Endothelial cell of umbilical vein (primary cell): ENCODE results near the gene HCFC1. TPM values are rescaled to one million over a fixed set of nuclear protein-coding genes. Genes with fewer than 3 reads are reported as not detected.

Source experiments
- BruUV-seq: library from RNA; stranded (reverse); fragments of 400-500 nt; replicated peaks from 2 replicates; lab custom pipeline; 2021; lab: Mats Ljungman, UMichigan
- CTCF ChIA-PET: fragments of 300-600, 350-600 bp; sonication (Branson Sonifier 250); formaldehyde crosslinking; loops from one replicate; lab custom pipeline; 2021; ENCODE audit warnings: antibody characterized with exemption, inconsistent platforms; lab: Charles Lee
- POLR2A ChIA-PET: fragments of 300-600, 350-600 bp; sonication (Branson Sonifier 250); formaldehyde crosslinking; loops from one replicate; lab custom pipeline; 2021; ENCODE audit warnings: antibody characterized with exemption, inconsistent platforms; lab: Charles Lee
- DNase-seq: peaks from one replicate; pipeline ENCODE4 v3.0.0-alpha.2; 2011; ENCODE audit warnings: low read depth, low spot score
- FAIRE-seq: peaks from 2 replicates; lab custom pipeline; 2011; peaks lifted over from hg19 to GRCh38; lab: Jason Lieb, UNC
- H2AFZ ChIP-seq: 2 replicates; pipeline ENCODE4 v1.6.0; 2012; ENCODE audit warnings: low read depth, low read length, control low read depth, inconsistent platforms
- H3K27ac ChIP-seq: 2 replicates; pipeline ENCODE4 v1.5.1; 2011; ENCODE audit warnings: low read depth, mild to moderate bottlenecking, control low read depth, low read length, moderate library complexity; ENCODE audit not compliant: insufficient read depth
- H3K27me3 ChIP-seq, 2 experiments: 2 replicates each; pipeline versions ENCODE4 v1.6.0 to v1.6.1; 2011; ENCODE audit warnings: low read length in 2 of 2, mixed read lengths in 1 of 2; ENCODE audit not compliant: control insufficient read depth in 2 of 2, insufficient read depth in 2 of 2
- H3K36me3 ChIP-seq, 2 experiments: 2 replicates in 1 of 2; 3 replicates in 1 of 2; pipeline ENCODE4 v1.5.1; 2011; ENCODE audit warnings: low read length in 2 of 2, mild to moderate bottlenecking in 1 of 2, moderate library complexity in 1 of 2; ENCODE audit not compliant: control insufficient read depth in 2 of 2, insufficient read depth in 2 of 2; ENCODE audit errors: extremely low read depth in 1 of 2
- H3K4me1 ChIP-seq: 3 replicates; pipeline ENCODE4 v1.5.1; 2011; ENCODE audit warnings: mild to moderate bottlenecking, low read length; ENCODE audit not compliant: control insufficient read depth, insufficient read depth; ENCODE audit errors: extremely low read depth
- H3K4me2 ChIP-seq: 2 replicates; pipeline ENCODE4 v1.6.1; 2011; ENCODE audit warnings: low read length, control low read depth, mixed read lengths; ENCODE audit not compliant: insufficient read depth
- H3K4me3 ChIP-seq, 3 experiments: fragments of 200-600 bp in 1 of 3; sonication (generic), shearing (Covaris generic) in 1 of 3; replicated peaks in 1 of 3; 2 replicates each; pipeline ENCODE4 v1.5.1; 2011 to 2016; ENCODE audit warnings: control low read depth in 3 of 3, low read length in 3 of 3, mild to moderate bottlenecking in 2 of 3, inconsistent platforms in 1 of 3, low read depth in 1 of 3, moderate library complexity in 1 of 3; ENCODE audit not compliant: insufficient read depth in 1 of 3
- H3K79me2 ChIP-seq: 2 replicates; pipeline ENCODE4 v1.6.0; 2012; ENCODE audit warnings: low read length, inconsistent platforms; ENCODE audit not compliant: control insufficient read depth, insufficient read depth
- H3K9ac ChIP-seq: replicated peaks from 2 replicates; pipeline ENCODE3; 2011; ENCODE audit warnings: low read length, control low read depth; ENCODE audit not compliant: insufficient read depth; ENCODE audit errors: extremely low read depth
- H3K9me1 ChIP-seq: replicated peaks from 3 replicates; pipeline ENCODE4 v1.6.0; 2011; ENCODE audit warnings: mild to moderate bottlenecking, low read length; ENCODE audit not compliant: control insufficient read depth, insufficient read depth; ENCODE audit errors: extremely low read depth
- H3K9me3 ChIP-seq: replicated peaks from 2 replicates; pipeline ENCODE4 v1.5.1; 2012; ENCODE audit warnings: low read length, inconsistent platforms; ENCODE audit not compliant: control insufficient read depth, insufficient read depth
- H4K20me1 ChIP-seq: replicated peaks from 2 replicates; pipeline ENCODE3; 2011; ENCODE audit warnings: mild to moderate bottlenecking, low read length; ENCODE audit not compliant: control insufficient read depth, insufficient read depth; ENCODE audit errors: extremely low read depth
- EZH2 ChIP-seq: IDR thresholded peaks from 2 replicates; pipeline ENCODE4 v1.6.1; 2012; ENCODE audit warnings: borderline replicate concordance, low read depth, mild to moderate bottlenecking, moderate library complexity, low read length, inconsistent platforms; ENCODE audit not compliant: severe bottlenecking
- FOS ChIP-seq: IDR thresholded peaks from 2 replicates; pipeline ENCODE4 v1.6.1; 2011; ENCODE audit warnings: mild to moderate bottlenecking, low read length, moderate library complexity, borderline replicate concordance; ENCODE audit not compliant: insufficient read depth
- GATA2 ChIP-seq: IDR thresholded peaks from 2 replicates; pipeline ENCODE4 v1.7.0; 2011; ENCODE audit warnings: low read depth, mild to moderate bottlenecking, moderate library complexity, mixed read lengths, low read length; ENCODE audit not compliant: insufficient read length, insufficient read depth
- JUN ChIP-seq: IDR thresholded peaks from 2 replicates; pipeline ENCODE4 v1.6.1; 2011; ENCODE audit warnings: borderline replicate concordance, low read depth; ENCODE audit not compliant: insufficient read length, insufficient read depth
- MYC ChIP-seq: IDR thresholded peaks from one replicate; pipeline ENCODE4 v1.6.1; 2011; ENCODE audit warnings: mild to moderate bottlenecking, low read depth, low read length
- POLR2A ChIP-seq: IDR thresholded peaks from 2 replicates; pipeline ENCODE4 v1.6.1; 2012; ENCODE audit warnings: low read depth, mild to moderate bottlenecking, control low read depth, low read length
- POLR2AphosphoS5 ChIP-seq: IDR thresholded peaks from 2 replicates; pipeline ENCODE4 v1.6.1; 2012; ENCODE audit warnings: low read depth, mild to moderate bottlenecking, control low read depth, low read length, moderate library complexity; ENCODE audit not compliant: insufficient read depth
- dilution Hi-C: fragments of 300-500 bp; cut with MboI; formaldehyde crosslinking; loops from one replicate; pipeline ENCODE4 v1.15.0; 2019; ENCODE audit warnings: low sequenced_read_pairs; ENCODE audit not compliant: extremely low pct_ligation_motif_present
- intact Hi-C: fragments of 100-400 bp; cut with micrococcal nuclease; formaldehyde crosslinking; loops from one replicate; pipeline ENCODE4 v1.10.0; 2022
- polyA plus RNA-seq, 4 experiments: library from polyadenylated mRNA; depleted of rRNA in 3 of 4; stranded (reverse) in 3 of 4; unstranded in 1 of 4; fragments of >200 nt; gene quantifications; 2 replicates each; pipeline versions ENCODE4 v1.2.1 to v1.2.3, GENCODE V29; 2011 to 2012; ENCODE audit warnings: missing spikeins in 1 of 4
- total RNA-seq: library from RNA; stranded (reverse); gene quantifications from 2 replicates; pipeline ENCODE4 v1.2.3, GENCODE V29; 2021
- TF ChIP-seq, protein P1 (sequence below): IDR thresholded peaks from 2 replicates; pipeline ENCODE4 v1.6.1; 2011; ENCODE audit not compliant: insufficient read depth, insufficient read length
- TF ChIP-seq, protein P2 (sequence below), 2 donors: IDR thresholded peaks; 1 replicate in 1 of 2; 2 replicates in 1 of 2; pipeline ENCODE4 v1.5.1; 2011; ENCODE audit warnings: low read length in 2 of 2, mild to moderate bottlenecking in 2 of 2, moderate library complexity in 2 of 2, control low read depth in 1 of 2, inconsistent platforms in 1 of 2, low read depth in 1 of 2; ENCODE audit not compliant: insufficient read depth in 1 of 2; ENCODE audit errors: extremely low read depth in 1 of 2

Gene HCFC1
- total and polyA plus RNA-seq, 2 donors (not counting 3 experiments of a cell fraction or from before 2014, with no cell fraction given): 15.9 to 85.9 TPM

DNA sequence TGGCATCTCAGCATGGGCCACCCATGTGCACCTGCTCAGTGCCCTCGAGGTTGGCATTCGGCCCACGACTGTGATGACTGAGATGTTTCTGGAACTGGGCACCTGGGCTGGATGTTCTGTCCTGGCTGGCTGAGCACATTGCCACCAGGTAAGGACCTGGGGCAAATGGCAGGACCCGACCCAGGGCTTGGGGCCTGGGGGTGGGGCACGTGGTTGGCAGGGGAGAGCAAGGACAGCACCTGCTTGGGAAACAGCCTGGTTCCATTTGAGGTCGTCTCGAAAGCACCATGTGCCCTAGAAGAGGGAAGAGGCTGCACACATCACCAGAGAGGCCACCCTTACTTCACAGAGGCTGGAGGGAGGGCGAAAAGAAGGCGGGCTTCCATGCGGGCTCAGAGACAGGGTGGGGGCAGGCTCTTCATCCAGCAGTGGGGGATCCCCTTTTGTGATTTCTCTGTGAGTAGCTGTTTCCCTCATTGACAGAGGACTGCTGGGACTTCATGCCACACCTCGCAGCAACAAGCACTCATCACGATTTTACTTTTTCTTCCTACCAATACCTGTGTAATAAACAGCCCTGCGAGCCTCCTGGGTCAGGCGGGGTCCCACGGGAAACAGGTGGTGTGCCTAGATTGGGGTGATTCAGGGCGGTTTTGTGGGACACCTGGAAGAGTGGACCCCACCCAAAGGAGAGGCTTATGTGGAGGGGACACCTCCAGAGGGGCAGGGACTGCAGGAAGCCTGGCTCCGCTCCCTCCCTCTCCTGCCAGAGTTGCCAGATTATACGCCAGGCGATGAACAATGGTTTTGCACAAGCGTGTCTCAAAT, 12.9 kb upstream of the HCFC1 start:
- intact Hi-C loops (loop anchor here (1.0 kb wide), 1 partner anchor 11 kb away; no protein-coding TSS in a partner anchor), dilution Hi-C loops (no loop called here)
- Histone ChIP-seq H3K27ac (peak overlapping the region; percentile 30), H3K4me3 (no peak overlapping the region), H3K4me2 (peak overlapping the region; percentile 17), H3K79me2 (no peaks in the 10 kb centered on the region), H3K36me3 (no peaks in the 10 kb centered on the region), H3K4me1 (peaks cover 10% of the 10 kb centered on the region), H3K9me1 (no peaks in the 10 kb centered on the region), H2AFZ (peak overlapping the region; percentile 81), H3K9ac (no peak overlapping the region), H4K20me1 (no peaks in the 10 kb centered on the region), H3K9me3 (no peaks in the 10 kb centered on the region), H3K27me3 (no peaks in the 10 kb centered on the region)
- DNase-seq (no peak), FAIRE-seq (no peak)
- CTCF ChIA-PET: interaction anchor here (0.6 kb wide), 1 partner anchor 29 kb away, joined by 4 read pairs; no protein-coding TSS in a partner anchor
- no TSS peak for BruUV-seq
- TF ChIP-seq FOS: no peak
- TF ChIP-seq EZH2: no peak
- no peak for TF ChIP-seq GATA2
- TF ChIP-seq, protein P1, sequence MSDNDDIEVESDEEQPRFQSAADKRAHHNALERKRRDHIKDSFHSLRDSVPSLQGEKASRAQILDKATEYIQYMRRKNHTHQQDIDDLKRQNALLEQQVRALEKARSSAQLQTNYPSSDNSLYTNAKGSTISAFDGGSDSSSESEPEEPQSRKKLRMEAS: no peak
- no peak for TF ChIP-seq POLR2AphosphoS5
- no peak for TF ChIP-seq JUN
- TF ChIP-seq, protein P2, sequence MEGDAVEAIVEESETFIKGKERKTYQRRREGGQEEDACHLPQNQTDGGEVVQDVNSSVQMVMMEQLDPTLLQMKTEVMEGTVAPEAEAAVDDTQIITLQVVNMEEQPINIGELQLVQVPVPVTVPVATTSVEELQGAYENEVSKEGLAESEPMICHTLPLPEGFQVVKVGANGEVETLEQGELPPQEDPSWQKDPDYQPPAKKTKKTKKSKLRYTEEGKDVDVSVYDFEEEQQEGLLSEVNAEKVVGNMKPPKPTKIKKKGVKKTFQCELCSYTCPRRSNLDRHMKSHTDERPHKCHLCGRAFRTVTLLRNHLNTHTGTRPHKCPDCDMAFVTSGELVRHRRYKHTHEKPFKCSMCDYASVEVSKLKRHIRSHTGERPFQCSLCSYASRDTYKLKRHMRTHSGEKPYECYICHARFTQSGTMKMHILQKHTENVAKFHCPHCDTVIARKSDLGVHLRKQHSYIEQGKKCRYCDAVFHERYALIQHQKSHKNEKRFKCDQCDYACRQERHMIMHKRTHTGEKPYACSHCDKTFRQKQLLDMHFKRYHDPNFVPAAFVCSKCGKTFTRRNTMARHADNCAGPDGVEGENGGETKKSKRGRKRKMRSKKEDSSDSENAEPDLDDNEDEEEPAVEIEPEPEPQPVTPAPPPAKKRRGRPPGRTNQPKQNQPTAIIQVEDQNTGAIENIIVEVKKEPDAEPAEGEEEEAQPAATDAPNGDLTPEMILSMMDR (IDR thresholded peaks at IDR 0.05; ENCODE audit: extremely low read depth in 1 of 2, insufficient read depth in 1 of 2, low read depth in 1 of 2, low read length in 2 of 2): no peak
- no peak for TF ChIP-seq MYC
- TF ChIP-seq POLR2A: no peak
- POLR2A ChIA-PET: no interaction called here
